GM18870 (cell line): ENCODE measurements around the gene PUDP.
"Not testable (repeated sequence)": the region's sequence is repeated elsewhere in the genome, so short reads cannot be mapped to it uniquely, and the experiment has no call there.

Experiments
- ATAC-seq: cut with Tn5 transposase; IDR thresholded peaks from one replicate; pipeline ENCODE4 v1.9.1; 2021; ENCODE audit warnings: moderate library complexity; ENCODE audit not compliant: unreplicated experiment

Gene PUDP

GRCh38 chrX:7147978-7148854 is at the start of gene PUDP:
PUDP (minus strand) TSS chrX:7148153; CDS start chrX:7148113, 40 bp downstream.
- peak; percentile 60 for ATAC-seq

DNA sequence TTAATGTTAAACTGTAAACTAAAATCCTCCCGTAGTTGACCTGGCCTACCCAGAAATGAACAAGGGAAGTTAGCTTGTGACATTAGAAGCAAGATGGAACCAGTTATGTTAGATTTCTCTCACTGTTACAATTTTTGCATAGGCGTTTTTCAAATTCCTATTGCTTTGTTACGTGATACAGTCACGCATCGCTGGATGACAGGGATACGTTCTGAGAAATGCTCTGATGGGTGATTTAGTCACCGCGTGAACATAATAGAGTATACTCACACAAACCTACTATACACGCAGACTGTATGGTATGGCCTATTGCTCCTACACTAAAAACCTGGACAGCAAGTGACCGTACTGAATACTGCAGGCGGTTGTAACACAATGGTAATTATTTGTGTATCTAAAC is 46.7 kb upstream of the PUDP start:
- no peak for ATAC-seq

GRCh38 chrX:7192871-7193270 is 44.9 kb upstream of the PUDP start:
- no peak for ATAC-seq

GRCh38 chrX:7191681-7192110 is 43.7 kb upstream of the PUDP start:
- ATAC-seq: peak; percentile 47

GRCh38 chrX:7190157-7190556 is 42.2 kb upstream of the PUDP start:
- ATAC-seq: no peak

DNA sequence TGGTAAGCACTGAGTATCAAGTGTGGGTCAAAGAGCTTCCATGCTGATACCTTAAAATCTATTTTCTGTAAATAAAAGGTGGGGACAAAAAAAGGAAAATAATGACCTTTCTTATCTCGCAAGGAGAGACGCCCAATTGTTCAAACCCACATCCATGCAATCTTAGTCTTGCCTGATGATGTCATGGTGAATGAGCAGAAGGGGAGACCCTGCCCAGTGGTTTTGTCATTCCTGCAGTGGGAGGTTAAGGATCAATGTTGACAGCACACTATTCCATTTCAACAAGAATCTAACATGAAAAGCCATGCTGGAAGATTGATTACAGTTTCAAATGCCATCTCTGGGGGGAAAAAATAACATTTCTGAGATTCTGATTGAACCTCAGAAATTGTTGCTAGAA is 40.7 kb upstream of the PUDP start:
- ATAC-seq: no peak

DNA sequence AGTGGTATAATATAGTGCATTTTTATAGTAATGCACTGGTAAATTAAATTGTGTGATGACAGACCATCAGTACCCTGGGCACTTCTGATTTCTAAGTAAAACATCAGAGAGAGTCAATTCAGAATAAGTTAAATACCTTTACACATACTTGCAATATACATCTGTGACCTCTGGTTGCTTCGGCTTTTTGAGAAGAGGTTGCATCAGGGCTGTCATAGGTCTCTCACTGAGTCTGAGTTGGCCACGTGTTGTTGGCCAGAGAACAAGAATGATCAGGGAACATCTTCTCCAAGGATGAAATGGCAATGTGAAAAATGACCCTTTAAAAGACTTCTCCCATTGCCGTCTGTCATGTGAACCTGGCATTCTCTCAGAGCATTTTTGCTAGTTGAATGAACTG is 36.9 kb upstream of the PUDP start:
- ATAC-seq: no peak

DNA sequence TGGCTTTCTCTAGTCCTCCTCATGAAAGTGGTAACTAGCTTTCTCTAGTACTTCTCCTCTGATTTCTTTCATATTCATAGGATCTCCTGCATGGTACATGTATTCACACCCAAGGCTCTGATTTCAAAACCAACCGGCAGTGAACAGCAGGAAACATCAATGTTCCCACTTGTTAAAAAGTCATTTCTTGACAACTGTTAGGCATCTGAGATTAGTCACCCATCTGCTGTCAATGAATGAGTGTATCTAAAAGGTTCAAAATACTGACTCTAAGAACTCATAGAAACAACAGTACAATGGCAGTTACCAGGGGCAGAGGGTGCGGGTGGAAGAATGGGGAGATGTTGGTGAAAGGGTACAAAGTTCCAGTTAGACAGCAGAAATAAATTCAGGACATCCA is 31.5 kb upstream of the PUDP start:
- no peak for ATAC-seq

GRCh38 chrX:7178859-7179258 is 30.9 kb upstream of the PUDP start:
- ATAC-seq: not testable (repeated sequence)

- ATAC-seq: no peak
Observed at GRCh38 chrX:7170898-7171297, 22.9 kb upstream of the PUDP start.

GRCh38 chrX:7169627-7170026 is 21.7 kb upstream of the PUDP start:
- no peak for ATAC-seq

DNA sequence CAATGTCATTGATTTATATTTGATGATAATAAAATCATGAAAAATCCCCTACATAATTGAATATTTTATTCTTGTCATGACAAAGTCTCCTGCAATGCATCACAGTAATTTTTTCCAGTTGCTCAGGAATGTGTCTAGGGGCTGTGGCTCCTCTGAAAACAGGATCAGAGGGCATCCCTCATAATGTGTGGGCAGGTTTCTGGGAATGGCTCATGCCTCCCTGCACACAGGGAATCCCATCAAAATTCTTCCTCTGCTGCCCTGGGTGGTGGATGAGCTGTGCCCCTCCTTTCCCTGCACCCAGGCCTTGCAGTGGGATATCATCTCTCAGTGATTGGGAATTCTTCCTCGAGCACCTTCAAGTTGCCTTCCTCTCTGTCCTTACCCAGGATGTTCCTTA is 20.4 kb upstream of the PUDP start:
- ATAC-seq: no peak

- ATAC-seq: no peak
Observed at GRCh38 chrX:7164174-7164573, 16.2 kb upstream of the PUDP start.

DNA sequence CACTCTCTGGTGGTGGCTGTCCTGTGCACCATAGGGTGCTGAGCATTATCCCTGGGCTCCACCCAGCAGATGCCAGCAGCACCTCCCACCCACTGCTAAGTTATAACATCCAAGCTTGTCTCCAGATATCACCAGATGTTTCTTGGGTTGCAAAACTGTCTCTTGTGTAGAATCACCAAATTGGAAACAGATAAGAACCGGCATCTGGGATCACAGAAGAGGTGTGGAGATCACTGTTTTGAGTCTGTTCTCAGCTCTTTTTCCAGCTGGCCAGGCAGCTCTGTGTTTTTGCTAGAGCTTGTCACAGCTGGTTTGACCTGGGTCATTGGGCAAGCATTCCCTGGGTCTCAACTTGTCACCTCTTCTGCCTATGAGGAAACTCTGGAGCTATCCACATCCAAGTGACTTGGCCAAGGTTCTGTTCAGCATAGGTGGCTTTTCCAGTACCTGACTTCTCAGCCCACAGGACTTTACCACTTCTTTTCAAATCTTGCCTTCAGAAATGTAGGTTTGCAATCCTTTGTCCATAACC is 15.3 kb upstream of the PUDP start:
- no peak for ATAC-seq

DNA sequence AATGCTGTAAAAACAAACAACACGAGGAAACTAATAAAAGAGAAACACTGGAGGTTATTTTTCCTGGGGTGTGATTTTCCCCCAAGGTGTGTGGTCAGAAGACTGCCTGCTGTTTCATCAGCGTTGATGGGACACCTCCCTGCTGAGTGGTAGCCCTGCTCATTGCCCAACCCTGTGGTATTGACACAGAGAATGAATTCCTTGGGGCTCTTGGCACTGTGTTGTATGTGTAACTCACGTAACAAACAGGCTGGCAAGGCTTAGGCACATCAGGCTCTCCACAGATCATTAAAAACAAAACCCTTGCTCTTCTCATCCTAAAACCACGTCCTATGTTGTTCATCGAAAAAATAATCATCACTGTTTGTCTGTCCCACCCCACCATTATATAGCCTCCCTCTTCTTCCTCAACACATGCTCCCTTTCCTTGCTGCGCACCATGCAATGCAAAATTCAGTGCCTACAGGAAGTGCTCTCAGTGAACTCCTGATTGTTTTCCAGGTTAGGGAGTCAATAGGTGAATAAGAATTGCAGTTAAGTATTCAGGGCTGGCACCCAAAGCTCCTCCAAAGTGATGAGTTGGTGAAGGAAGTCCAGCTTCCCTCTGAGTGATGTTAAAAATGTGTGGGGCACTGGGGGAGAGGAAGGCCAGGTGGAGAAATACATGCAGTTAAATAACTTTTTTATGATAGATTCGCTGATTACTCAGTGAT is 11.4 kb upstream of the PUDP start:
- ATAC-seq: no peak

- ATAC-seq: no peak
Observed at GRCh38 chrX:7158468-7158990, 10.6 kb upstream of the PUDP start.

DNA sequence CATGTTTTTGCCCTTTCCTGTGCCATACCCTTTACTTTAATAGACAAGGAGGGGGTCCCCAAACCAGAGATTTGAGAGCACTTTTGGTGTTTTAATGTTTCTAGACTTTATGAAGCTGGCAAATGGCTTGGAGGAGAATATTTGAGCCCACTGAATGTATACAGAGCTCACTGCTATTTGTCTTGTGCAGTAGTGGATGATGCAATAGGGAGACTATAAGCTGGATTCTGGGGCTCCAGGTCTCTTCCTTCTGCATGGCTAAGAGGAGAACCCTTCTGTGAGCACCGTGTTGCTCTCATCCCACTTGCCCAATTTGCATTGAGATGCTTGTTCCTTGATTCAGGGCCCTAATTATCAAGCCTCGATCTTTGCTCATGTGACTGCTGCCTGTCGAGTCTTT is 8.9 kb upstream of the PUDP start:
- no peak for ATAC-seq

DNA sequence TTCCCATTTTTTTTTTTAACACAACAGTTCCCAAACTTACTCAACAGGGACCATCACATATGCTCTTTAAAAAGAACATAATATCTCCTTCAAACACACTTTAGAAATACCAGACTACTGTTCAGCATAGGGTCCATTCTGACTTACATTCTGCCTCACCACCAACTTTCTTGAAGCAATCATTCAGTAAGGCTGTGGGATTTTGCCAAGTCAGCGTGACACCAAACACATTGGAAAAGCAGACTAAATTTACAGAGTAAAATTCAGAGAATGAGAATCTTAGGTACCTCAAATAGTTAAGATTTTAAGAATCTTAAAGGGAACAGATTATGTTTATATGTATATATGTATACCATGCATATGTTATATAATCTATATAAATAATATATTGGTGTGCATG is 7.2 kb upstream of the PUDP start:
- no peak for ATAC-seq

DNA sequence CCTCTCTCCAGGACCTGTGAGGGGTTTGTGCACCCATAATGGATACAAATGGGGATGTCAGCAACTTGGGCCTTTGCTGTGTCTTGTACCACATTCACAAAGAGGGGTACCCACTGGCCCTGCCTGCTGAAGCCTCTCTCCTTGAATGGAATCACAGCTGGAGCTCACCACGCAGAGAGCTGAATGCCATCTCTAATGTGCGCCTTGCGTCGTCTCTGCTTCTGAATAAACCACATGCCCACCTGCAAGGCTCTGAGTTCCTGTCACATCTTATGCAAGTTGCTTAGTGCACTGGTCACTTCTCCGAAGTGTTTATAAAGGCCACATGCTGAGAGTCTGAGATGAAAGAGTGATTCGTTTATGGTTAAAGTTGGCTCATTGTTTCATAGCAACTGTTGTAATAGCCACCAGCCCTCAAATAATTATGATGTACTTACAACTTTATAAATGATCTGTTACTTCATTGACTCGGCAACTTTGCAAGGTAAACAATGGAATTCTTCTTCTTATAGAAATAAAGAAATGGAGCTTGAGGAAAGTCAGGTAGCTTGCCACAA is 6.2 kb upstream of the PUDP start:
- ATAC-seq: no peak

DNA sequence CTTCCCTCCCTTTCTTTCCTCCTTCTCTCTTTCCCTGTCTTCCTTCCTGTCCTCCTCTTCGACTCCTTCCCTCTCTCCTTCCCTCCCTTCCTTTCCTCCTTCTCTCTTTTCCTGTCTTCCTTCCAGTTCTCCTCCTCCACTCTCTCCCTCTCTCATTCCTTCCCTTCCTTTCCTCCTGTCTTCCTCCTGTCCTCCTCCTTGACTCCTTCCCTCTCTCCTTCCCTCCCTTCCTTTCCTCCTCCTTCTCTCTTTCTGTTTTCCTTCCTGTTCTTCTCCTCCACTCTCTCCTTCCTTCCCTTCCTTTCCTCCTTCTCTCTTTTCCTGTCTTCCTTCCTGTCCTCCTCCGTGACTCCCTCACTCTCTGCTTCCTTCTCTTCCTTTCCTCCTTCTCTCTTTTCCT is 5.3 kb upstream of the PUDP start:
- ATAC-seq: no peak

- ATAC-seq: no peak
Observed at GRCh38 chrX:7149411-7149810, 1.5 kb upstream of the PUDP start.
